Measurements from ENCODE around the gene GPR31.

The GPR31 gene

GRCh38 chr6:167113935-167114910, 43.6 kb downstream of the GPR31 start:
- no peak for DNase-seq (ENCODE audit: extremely low read depth, low read depth)
- TF ChIP-seq CTCF (IDR thresholded peaks at IDR 0.05; ENCODE audit: low read depth, low read length): no peak

GRCh38 chr6:167113047-167113754, 44.6 kb downstream of the GPR31 start:
- no peak for TF ChIP-seq CTCF (IDR thresholded peaks at IDR 0.05; ENCODE audit: low read depth, low read length)
- DNase-seq (ENCODE audit: extremely low read depth, low read depth): no peak

GRCh38 chr6:167112421-167112820, 45.4 kb downstream of the GPR31 start:
- no peak for DNase-seq (ENCODE audit: extremely low read depth, low read depth)
- no peak for TF ChIP-seq CTCF (IDR thresholded peaks at IDR 0.05; ENCODE audit: low read depth, low read length)

GRCh38 chr6:167111597-167111996, 46.2 kb downstream of the GPR31 start:
- no peak for TF ChIP-seq CTCF (IDR thresholded peaks at IDR 0.05; ENCODE audit: low read depth, low read length)
- no peak for DNase-seq (ENCODE audit: extremely low read depth, low read depth)

GRCh38 chr6:167109651-167110050, 48.1 kb downstream of the GPR31 start:
- TF ChIP-seq CTCF (IDR thresholded peaks at IDR 0.05; ENCODE audit: low read depth, low read length): no peak
- DNase-seq (ENCODE audit: extremely low read depth, low read depth): no peak

GRCh38 chr6:167108278-167108677, 49.5 kb downstream of the GPR31 start:
- DNase-seq (ENCODE audit: extremely low read depth, low read depth): no peak

More at GRCh38 chr6:167108278-167108677, 49.5 kb downstream of the GPR31 start:
- no peak for TF ChIP-seq CTCF (IDR thresholded peaks at IDR 0.05; ENCODE audit: low read depth, low read length)
